ENCODE data around the gene FAM174C.

Gene FAM174C

DNA sequence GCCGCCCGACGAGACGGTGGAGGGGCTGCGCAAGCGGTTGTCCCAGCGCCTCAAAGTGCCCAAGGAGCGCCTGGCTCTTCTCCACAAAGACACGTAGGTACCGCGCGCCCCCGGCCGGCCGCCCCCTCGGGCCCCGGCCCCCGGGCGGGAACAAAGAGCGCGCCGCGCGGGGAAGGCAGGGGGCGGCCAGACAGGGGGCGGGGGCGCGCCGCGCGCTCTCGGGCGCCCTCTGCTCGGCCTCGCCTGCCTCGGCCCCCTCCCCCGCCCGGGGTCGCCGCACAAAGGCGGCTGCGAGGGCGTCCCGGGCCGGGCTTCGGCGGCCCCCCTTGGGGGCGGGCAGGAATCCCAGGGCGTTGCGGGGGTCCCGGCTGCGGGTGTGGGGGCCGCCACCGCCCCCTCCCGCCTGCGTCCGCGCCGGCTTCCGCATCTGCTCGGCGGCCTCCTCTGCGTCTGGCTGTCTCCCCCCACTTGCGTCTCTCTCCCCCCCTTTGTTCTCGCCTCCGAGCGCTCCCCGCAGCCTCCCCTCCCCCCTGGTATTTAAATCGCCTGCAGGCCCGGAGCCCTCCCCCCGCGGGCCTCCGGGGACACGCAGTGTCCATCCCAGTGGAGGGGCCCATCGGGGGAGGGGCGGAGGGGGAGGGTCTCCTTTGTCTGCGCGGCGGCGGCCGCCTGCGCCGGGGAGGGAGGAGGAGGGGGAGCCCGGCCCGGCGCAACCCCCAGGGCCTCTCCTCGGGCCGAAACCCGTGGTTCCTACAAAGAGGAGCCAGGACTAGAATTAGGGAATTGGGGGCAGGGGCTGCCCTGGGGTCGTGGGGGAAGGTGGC, 24.7 kb upstream of the FAM174C start:
- no peak for DNase-seq (ENCODE audit: low spot score)

DNA sequence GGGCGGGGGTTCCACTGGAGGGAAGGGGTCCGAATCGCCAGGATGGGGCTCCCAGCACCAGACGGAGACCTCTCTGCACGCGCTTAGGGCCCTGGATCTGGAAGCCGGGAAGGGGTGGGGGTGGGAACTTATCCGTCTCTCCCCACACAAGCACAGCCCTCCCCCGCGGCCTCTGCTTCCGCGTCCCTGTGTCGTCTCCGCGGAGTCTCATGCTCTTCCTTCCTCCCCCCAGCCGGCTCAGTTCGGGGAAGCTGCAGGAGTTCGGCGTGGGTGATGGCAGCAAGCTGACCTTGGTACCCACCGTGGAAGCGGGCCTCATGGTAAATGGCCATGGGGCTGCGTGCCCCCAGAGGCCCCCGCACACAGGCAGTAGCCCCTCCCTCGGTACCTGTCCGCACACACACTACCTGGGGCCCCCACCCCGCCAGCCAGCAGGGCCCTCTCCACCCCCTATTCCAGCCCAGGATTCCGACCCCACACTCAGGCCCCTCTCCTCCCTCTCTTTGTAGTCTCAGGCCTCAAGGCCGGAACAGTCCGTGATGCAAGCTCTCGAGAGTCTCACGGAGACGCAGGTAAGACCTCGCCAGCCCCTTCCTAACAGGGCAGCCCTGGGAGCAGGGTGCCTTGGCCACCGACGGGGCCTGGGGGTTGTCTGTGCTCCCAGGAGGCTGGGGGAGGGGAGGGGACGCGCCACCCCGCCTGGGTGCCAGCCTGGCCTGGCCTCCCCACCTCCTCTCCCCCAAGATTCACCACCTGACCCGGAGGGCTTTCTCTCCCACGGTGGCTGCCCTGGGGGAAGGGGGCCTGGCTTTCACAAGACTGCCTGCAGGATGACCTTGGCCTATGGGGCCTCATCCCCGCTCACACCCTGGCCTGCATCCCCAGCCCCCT, 23.8 kb upstream of the FAM174C start:
- peak; percentile 59 for DNase-seq (ENCODE audit: low spot score)

DNA sequence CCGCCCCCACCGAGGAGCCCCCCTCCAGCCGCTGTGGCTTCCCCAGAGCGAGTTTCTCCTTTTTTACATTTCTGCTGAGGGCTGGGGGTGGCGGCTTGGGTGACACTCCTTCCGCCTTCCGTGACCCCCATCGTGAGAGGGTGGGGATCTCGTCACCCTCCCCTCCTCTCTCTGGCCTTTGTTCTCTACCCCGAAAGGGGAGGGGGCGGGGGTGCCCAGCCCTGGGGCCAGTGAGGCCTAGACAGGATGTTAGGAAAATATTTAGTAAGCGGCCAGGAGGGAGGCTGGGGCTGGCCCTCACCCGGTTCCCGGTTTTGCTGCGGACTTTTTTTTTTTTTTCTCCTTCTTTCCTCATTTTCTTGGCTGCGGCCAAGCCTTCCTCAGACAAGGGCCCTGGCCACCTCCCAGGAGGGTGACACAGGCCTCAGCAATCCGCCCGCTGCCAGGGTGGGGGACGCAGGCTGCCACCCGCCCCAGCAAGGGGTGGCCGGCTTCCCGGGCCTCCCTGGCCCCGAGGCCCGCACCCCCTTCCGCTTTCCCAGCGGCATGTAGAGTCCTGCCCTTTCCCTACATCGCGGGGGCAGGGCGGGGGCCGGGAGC, 23.0 kb upstream of the FAM174C start:
- DNase-seq (ENCODE audit: low spot score) = peak; percentile 56

DNA sequence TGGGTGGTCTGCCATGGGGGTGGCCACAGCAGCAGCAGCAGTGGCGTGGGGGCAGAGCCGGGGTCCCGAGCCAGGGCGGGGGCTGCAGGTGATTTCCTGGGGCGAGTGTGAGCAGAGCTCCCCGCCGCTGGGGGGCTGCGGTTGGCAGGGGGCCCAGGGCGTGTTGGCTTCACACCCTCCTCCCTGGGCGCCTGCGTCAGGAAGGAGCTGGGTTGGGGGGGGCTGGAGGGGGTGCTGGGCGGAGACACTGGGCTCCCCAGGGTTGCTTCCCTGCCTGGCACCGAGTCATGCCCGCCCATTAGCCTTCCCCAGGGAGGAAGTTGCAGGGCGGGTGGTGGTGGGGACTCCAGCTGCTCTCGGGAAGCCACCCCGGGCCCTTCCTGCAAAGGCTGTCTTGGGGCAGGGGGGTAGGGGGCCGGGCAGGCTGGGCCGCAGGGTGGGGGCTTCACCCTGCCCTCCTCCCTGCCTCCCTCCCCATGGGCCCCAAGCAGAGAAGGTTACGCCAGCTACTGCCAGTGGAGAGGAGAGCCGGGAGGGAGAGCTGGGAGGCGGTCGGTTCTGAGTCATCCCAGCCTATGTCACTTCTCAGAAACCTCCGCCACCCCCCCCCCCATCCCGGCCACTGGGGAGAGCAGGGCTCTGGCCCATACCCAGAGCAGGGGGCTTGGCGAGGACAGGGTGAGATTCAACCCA, 22.4 kb upstream of the FAM174C start:
- DNase-seq (ENCODE audit: low spot score) = peak; percentile 75

DNA sequence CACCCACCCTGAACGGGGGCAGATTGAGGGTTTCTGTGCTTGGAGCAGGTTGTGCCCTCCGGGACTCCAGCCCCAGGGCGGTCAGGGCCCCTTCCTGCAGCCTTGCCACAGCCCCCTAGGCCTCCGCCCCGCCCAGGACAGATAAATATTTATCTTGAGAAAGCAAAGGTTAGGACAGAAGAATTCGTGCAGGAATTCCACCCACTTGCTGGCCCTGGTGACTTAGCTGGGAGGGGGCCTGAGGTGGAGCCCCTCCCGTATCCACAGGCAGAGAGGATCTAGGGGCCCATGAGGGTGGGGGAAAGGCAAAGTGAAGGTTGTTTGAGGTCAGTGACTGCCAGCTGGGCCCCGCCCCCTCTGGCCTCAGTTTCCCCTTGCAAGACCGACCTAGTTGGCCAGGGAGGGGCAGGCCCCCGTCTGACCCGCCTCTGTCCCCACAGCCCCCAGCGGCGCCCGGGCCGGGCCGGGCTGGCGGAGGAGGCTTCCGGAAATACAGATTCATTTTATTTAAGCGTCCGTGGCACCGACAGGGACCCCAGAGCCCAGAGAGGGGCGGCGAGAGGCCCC, 21.7 kb upstream of the FAM174C start:
- no peak for DNase-seq (ENCODE audit: low spot score)

DNA sequence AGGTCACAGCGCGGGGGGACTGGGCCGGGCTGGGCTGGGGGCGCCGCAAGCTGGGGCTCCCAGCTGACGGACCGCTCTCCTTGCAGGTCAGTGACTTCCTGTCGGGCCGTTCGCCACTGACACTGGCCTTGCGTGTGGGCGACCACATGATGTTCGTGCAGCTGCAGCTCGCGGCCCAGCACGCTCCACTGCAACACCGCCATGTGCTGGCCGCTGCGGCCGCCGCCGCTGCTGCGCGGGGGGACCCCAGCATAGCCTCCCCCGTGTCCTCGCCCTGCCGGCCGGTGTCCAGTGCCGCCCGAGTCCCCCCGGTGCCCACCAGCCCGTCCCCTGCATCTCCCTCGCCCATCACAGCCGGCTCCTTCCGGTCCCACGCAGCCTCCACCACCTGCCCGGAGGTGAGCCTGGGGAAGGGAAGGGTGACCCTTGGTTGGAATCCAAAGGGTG, 21.2 kb upstream of the FAM174C start:
- DNase-seq (ENCODE audit: low spot score) = no peak

DNA sequence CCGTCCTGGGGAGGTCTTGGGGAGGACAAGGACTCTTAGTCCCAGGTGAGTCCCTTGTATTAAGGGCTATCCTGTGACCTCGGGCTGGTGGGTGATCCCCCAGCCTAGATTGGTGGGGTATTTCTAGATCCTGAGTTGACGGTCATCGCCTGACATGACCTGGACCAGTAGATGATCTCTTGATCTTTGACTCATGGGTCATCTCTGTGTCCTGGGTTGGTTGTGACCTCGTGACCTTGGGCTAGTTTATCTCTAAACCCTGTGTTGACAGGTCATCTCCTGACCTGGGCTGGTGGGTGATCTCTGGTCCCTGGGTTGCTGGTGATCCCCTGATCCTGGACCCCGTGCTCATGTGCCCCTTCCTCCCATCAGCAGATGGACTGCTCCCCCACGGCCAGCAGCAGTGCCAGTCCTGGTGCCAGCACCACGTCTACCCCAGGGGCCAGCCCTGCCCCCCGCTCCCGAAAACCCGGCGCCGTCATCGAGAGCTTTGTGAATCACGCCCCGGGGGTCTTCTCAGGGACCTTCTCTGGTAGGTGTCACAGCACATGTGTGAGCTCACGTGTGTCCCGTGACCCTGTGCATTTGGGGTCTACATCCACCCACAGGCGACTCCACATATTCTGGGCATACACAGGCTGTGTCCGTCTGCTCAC, 20.7 kb upstream of the FAM174C start:
- DNase-seq (ENCODE audit: low spot score) = no peak

DNA sequence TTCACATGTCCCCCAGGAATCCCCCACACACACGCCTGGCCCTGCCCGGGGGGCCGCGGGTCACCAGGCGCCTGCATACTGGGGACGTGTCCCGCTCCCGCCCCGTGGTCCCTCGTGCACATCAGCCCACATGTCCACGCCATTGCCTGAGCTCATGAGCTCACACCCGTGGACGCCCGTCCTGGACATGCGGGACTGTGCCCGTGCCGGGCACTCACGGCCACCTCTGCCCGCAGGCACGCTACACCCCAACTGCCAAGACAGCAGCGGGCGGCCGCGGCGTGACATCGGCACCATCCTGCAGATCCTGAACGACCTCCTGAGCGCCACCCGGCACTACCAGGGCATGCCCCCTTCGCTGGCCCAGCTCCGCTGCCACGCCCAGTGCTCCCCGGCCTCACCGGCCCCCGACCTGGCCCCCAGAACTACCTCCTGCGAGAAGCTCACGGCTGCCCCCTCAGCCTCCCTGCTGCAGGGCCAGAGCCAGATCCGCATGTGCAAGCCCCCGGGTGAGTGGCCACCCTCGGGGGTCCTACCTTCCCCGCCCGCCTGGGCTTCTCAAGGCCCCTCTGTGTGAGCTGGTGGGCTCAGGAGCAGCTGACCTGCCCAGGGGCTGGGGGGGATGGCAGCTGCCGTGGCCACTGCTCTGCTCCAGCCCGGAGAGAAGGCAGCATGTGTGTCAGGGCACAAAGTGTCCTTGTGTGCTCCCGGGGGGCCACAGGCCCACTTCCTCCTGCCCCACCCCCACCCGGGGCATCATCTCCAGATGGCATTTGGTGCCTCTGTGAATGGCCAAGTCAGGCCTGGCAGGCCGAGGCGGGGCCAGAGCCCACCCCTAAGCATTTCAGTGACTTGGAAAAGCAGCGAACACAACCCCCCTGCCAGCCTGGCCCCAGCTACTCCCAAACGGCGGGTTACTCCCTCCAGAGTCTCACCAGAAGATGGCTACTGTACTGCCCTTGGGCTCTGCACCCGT, 19.9 kb upstream of the FAM174C start:
- DNase-seq (ENCODE audit: low spot score) = no peak

DNA sequence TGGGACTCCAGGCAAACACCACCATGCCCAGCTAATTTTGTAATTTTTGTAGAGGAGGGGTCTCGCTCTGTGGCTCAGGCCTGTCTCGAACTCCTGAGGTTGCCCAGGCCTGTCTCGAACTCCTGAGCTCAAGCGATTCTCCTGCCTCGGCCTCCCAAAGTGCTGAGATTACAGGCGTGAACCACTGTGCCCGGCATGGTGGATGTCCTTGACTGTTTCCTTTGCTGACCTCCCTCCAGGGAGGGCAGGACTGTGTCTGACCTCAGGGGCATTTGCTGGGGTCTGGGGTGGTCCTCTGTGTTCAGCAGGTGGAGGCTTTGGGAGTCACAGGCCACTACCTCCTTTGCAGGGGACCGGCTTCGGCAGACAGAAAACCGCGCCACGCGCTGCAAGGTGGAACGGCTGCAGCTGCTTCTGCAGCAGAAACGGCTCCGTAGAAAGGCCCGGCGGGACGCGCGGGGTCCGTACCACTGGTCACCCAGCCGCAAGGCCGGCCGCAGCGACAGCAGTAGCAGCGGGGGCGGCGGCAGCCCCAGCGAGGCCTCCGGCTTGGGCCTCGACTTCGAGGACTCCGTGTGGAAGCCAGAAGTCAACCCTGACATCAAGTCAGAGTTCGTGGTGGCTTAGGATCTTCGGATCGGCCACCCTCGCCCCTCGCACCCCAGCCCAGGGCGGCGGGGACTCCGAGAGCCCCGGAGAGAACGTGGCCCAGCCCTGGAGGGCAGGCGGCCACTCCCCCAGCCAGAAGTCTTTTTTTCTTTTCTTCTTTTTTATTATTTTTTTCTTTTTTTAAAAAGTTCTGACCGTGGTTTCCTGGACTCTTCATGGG, 18.5 kb upstream of the FAM174C start:
- DNase-seq (ENCODE audit: low spot score) = no peak

DNA sequence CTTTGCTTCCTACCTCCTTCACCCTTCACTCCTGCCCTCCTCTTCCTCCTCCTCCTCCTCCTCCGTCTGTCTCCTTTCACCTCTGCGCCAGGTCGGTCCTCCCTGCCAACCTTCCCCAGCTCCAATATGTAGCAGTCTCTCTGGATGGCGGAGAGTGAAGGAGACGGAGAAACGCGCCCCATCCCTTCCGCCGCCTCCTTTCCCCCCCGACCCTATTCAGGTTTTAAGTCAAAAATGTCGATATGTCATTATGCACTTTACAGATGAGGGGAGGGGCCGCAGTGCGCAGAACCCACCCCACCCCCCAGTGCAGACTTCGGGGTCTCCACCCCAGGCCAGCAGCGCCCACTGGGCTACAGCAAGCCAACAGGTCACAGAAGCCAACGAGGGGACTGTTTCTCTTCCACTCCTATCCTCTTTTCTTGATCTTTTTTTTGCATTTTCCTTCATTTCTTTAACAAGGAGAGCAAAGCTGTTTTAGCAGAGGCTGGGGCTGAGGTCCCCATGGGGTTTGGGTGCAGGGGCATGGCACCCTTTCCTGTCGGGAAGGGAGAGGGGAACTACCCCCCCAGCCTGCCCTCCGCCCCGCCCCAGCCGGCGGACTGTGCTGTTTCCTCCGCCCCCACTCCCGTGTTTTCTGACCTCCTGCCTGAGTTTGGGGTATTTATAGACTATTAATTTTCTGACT, 17.7 kb upstream of the FAM174C start:
- DNase-seq (ENCODE audit: low spot score) = no peak

DNA sequence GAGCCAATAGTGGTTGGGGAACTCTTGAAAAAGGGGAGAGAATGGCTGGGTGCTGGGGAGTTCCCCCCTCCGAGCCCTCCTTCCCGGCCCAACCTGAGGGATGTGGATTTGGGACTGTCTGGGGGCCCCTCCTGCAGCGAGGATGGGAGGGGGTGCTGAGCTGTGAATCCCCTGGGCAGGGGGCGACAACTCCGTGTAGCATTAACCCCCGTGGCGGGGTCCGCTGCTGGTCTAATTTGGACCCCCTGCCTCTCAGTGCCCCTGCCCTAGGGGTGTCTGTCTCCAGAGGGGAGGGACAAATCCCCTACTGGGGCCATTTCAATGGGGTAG, 17.2 kb upstream of the FAM174C start:
- DNase-seq (ENCODE audit: low spot score) = no peak

DNA sequence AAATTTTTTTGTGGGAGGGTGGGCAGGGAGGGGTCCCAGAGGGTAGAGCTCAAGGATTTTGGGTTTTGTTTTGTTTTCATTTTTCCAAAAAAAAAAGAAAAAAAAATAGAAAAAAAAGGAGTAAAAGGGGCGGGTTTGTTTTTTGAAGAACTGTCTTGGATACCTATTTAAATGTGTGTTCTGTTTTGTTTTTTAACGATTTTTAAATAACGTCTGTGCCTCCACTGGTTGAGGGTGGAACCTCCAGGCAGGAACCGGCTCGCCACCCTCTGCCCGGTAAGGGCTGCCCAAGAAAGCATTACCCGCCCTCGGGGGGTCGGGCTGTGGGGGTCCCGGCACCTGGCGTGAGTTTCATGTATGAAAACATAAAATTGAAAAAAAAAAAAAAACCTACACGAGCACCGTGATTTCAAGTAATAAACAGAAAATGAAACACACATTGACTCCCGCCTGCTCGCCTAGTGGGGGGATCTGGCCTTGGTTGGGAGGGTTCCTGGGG, 16.6 kb upstream of the FAM174C start:
- DNase-seq (ENCODE audit: low spot score) = no peak

DNA sequence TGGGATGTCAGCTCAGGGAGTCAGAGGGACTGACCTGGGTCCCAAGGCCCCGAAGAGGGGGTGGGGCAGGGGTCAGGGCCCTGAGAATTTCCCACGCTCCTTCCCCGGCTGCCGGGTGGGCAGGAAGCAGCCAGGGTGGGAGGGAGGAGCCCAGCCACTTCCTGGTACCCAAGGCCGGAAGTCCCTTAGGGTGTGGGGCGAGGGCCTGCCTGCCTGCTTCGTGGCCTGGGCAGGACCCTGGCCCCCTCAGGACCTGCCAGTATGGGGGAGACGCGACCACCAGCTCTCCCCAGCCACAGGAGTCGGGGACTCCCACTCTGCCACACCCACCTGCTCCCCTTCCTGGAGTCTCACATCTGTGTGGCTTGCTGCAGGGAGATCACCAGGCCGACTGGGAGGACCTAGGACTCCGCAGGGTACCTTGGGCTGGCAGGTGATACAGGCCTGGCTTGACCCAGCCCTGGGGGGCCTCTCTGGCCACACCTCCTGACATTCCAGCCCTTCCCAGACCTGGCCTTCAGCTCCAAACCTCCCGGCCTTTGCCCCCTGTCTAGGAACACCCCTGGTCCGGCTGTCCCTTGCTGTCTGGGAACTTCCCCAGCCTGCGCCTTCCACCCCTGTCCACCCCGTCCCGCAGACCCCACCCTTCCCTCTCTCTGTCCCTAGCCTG, 16.0 kb upstream of the FAM174C start:
- peak; percentile 41 for DNase-seq (ENCODE audit: low spot score)

DNA sequence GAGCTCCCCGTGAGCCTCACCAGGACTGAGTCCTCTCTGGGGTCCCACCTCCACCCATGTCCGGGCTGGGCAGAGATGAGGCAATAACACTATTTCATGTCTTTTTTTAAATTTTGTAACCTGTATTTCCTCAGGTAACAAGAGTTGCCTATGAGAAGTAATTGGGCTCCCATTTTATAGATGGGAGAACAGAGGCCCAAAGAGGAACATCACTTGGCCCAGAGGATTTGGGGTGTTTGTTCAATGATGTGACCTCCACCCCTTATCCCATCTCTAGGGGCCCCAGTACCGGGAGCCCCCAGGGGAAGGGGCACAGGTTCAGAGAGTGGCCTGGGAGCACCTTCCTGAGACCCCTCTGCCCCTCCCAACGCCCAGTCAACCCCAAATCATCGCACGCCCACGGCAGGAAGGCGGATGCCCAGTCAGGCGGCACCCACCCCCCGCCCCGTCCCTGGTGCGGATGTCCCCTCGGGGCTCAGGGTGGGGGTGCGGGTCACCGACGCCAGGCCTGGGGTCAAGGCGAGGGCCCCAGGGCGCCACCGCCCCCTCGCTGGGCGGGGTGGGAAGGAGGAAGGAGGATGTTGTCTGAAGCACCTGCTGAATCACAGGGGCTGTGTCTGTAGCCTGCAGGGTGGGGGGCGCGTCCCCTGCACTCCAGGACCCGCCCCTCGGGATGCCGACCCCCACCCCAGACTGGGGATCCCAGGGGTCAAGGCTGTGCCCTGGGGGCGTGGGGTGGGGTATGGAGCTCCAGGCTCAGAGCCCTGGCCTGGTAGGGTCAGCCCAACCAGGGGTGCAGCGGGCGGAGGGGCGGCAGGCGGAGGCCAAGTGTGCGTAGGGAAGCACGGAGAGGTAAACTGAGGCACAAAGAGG, 15.2 kb upstream of the FAM174C start:
- no peak for DNase-seq (ENCODE audit: low spot score)

DNA sequence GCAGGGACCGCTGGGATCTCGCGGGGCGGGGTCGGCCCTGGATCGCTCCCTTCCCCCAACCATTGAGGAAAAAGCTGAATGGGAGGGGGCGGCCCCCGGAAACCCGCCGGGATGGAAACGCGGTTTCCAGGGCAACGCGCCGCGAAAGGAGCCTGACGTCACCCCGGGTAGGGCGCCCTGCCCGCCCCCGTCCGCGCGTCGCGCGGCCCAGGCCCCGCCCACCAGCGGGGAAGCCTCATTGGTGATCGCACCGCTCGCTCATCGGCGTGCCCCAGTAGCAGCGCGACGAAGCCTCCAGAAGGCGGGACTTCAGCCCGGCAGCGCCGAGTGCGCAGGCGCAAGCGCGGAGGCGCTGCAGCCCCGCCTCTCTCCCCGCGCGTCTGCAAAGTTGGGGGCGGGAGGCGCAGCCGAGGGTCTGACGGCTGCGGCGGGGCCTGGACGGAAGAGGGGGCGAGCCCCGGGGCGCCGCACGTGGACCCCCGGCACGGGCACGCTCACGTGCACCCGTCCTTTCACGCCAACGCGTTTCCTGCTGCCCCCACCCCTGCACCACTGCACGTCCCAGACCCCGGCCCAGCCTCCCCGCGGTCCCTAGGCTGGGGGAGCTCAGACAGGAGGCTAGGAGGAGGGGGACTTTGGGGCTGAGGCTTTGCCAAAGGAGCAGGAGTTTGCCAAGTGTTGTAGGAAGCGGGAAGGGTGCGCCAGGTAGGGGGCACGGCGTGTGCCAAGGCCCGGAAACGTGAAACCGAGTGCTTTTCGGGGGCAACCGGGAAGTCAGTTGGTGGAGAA, 14.4 kb upstream of the FAM174C start:
- peak; percentile 97 for DNase-seq (ENCODE audit: low spot score)

DNA sequence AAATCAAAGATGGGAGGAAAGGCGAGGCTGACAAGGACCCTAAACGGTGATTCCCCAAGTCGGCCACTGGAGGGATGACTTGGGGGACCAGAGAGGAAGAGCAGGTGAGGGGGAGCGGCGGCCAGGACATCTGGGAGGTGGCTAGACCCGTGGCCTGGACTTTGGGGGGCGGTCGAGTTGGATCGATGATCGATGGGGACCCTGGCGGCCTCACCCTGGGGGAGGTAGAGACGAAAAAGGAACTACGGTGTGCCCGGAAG, 13.9 kb upstream of the FAM174C start:
- DNase-seq (ENCODE audit: low spot score) = peak; percentile 49

Measured in hematopoietic multipotent progenitor cell treated with erythropoietin and hydrocortisone succinate and interleukin-3 and kit ligand, for 15 days (in vitro differentiated cells).